Adrenal gland (tissue), 12 donors: Measurements from ENCODE around the gene RASAL1. TPM values are rescaled to one million over a fixed set of nuclear protein-coding genes. Genes with fewer than 3 reads are reported as not detected.

Experiments used
- DNase-seq, 7 donors: peaks; one replicate each; pipeline ENCODE4 v3.0.0-alpha.2; 2019 to 2020
- H3K27ac ChIP-seq, 5 donors: fragments of 200-600 bp; sonication (generic) in 4 of 5; 1 replicate in 3 of 5; 2 replicates in 2 of 5; pipeline versions ENCODE4 v1.5.1 to v1.8.0; 2016 to 2020; ENCODE audit warnings: mild to moderate bottlenecking in 1 of 5
- H3K27me3 ChIP-seq: fragments of 200-600 bp; 2 replicates; pipeline ENCODE4 v1.8.0; 2021
- H3K36me3 ChIP-seq, 2 donors: fragments of 200-600 bp; replicated peaks in 1 of 2; 1 replicate in 1 of 2; 2 replicates in 1 of 2; pipeline versions ENCODE4 v1.5.1 to v1.8.0; 2018 to 2022
- H3K4me1 ChIP-seq, 2 donors: fragments of 200-600 bp; replicated peaks in 1 of 2; 1 replicate in 1 of 2; 2 replicates in 1 of 2; pipeline versions ENCODE4 v1.5.1 to v1.8.0; 2018 to 2021
- H3K4me3 ChIP-seq, 4 donors: fragments of 200-600 bp; sonication (generic) in 3 of 4; one replicate each; pipeline ENCODE4 v1.5.1; 2016 to 2018
- H3K9me3 ChIP-seq, 3 donors: fragments of 200-600 bp; sonication (generic) in 1 of 3; replicated peaks in 1 of 3; 1 replicate in 2 of 3; 2 replicates in 1 of 3; pipeline versions ENCODE4 v1.5.1 to v1.8.0; 2016 to 2021
- POLR2A ChIP-seq, 2 donors: fragments of 450-650 bp; IDR thresholded peaks; one replicate each; pipeline ENCODE4 v1.6.1; 2017; ENCODE audit warnings: antibody characterized with exemption in 2 of 2, mild to moderate bottlenecking in 2 of 2, moderate library complexity in 1 of 2
- WGBS, 4 donors: extraction: QIAGEN DNeasy Blood & Tissue Kit in 2 of 4; methylation state at CpG; one replicate each; pipeline versions ENCODE4 v1.1.5 to v1.1.7; 2013 to 2017; 5-methylcytosine and 5-hydroxymethylcytosine counted together
- intact Hi-C, 2 donors: fragments of 100-400 bp; cut with DNase I; formaldehyde crosslinking; loops; one replicate each; pipeline versions ENCODE4 v1.14.1 to v1.15.0; 2022 to 2023
- polyA plus RNA-seq, 3 donors: library from polyadenylated mRNA; stranded (reverse); fragments of 200-250 nt in 2 of 3; fragments of 350-450 nt in 1 of 3; fragmentation: Illumina TruSeq in 1 of 3; extraction: RNeasy Lipid Tissue Mini Kit (QIAGEN cat#74804) in 1 of 3; gene quantifications; one replicate each; pipeline ENCODE4 v1.2.3, GENCODE V29; 2013 to 2014
- total RNA-seq, 9 donors: library from RNA; depleted of rRNA in 4 of 9; stranded (reverse); fragments of >200 nt in 4 of 9; fragments of 120-200 nt in 1 of 9; fragmentation: NEBNext Ultra II Directional in 1 of 9; extraction: Animal tissue kit (Norgen Biotek cat#: 25700) in 1 of 9; gene quantifications; one replicate each; pipeline versions ENCODE4 v1.1.0 to v1.2.4, GENCODE V29; 2013 to 2023
- TF ChIP-seq, protein P1 (sequence below), 6 experiments: fragments of 450-650 bp in 4 of 6; fragments of 200-600 bp in 2 of 6; sonication (generic) in 1 of 6; IDR thresholded peaks; 1 replicate in 5 of 6; 2 replicates in 1 of 6; pipeline versions ENCODE4 v1.5.1 to v1.8.0; 2016 to 2021; ENCODE audit warnings: antibody characterized with exemption in 6 of 6, mild to moderate bottlenecking in 2 of 6, moderate library complexity in 1 of 6
- donor health status: healthy with polysubstance abuse.
- donor health status: Bipolar disorder and iron deficiency.
- donor health status: DM: yes; HTN: yes; CAD: no.
- donor health status: DM: no; HTN: no; CAD: no.
- donor health status: DM: no; HTN: no; CAD: no.
- donor health status: DM: yes; HTN: yes; CAD: no.

Gene RASAL1
- total and polyA plus RNA-seq, 12 donors, result 22.6 to 90.4 (median 43.3) TPM

DNA sequence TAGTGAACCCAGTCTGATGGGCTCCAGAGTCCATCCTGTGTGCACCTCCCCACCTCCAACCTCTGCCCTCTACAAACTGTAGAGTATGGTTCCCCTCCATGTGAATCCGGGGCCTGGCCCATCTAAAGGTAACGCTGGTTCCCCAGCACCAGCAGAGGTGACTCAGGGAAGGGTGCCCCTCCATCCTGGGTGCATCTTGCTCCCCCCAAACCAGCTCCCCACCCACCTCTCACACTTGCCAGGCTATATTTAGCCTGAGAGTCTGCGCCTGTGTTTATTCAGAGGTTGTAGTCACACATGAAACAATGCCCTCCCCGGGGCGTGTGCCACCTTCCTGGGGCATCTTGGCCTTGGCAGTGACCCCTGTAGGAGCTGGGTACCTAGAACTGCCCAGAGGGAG lies 26.2 kb downstream of the RASAL1 start:
- Histone ChIP-seq H3K4me3 (no peak overlapping the region), H3K27ac (no peak overlapping the region), H3K27me3 (no peaks in the 10 kb centered on the region), H3K4me1 (no peaks in the 10 kb centered on the region), H3K36me3 (no peaks in the 10 kb centered on the region), H3K9me3 (no peaks in the 10 kb centered on the region)
- WGBS, 4 donors, result 81 to 89% (median 83%) methylated on average over 5 of the region's 5 CpGs
- intact Hi-C loops, result no loop called here
- no peak for TF ChIP-seq POLR2A (IDR thresholded peaks at IDR 0.05)
- TF ChIP-seq, protein P1, sequence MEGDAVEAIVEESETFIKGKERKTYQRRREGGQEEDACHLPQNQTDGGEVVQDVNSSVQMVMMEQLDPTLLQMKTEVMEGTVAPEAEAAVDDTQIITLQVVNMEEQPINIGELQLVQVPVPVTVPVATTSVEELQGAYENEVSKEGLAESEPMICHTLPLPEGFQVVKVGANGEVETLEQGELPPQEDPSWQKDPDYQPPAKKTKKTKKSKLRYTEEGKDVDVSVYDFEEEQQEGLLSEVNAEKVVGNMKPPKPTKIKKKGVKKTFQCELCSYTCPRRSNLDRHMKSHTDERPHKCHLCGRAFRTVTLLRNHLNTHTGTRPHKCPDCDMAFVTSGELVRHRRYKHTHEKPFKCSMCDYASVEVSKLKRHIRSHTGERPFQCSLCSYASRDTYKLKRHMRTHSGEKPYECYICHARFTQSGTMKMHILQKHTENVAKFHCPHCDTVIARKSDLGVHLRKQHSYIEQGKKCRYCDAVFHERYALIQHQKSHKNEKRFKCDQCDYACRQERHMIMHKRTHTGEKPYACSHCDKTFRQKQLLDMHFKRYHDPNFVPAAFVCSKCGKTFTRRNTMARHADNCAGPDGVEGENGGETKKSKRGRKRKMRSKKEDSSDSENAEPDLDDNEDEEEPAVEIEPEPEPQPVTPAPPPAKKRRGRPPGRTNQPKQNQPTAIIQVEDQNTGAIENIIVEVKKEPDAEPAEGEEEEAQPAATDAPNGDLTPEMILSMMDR (IDR thresholded peaks at IDR 0.05), result no peak
- no peak for DNase-seq

DNA sequence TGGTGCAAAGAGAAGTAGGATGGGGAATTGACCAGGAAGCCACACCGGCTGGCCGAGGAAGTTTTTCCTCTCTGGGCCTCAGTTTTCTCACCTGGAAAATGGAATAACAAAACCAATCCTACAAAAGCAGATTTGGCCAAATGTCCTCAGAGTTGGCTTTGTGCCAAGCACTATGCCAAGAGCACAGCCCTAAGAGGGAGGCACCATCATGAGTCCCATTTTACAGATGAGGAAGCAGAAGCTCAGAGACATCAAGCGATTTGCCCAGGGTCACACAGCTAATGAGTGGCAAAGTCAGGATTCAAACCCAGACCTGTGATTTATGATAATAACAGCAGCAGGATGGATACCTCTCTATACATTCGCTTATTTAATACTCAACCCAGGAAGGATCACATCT lies 27.3 kb downstream of the RASAL1 start:
- 85 to 93% (median 90%) methylated on average over 4 of the region's 4 CpGs for WGBS, 4 donors
- H3K4me1 ChIP-seq, result no peaks in the 10 kb centered on the region
- H3K36me3 ChIP-seq, result no peaks in the 10 kb centered on the region
- no peak for DNase-seq
- no peaks in the 10 kb centered on the region for H3K9me3 ChIP-seq
- H3K4me3 ChIP-seq, result no peak overlapping the region
- no peak overlapping the region for H3K27ac ChIP-seq
- no peaks in the 10 kb centered on the region for H3K27me3 ChIP-seq
- intact Hi-C loops, result no loop called here
- no peak for TF ChIP-seq POLR2A (IDR thresholded peaks at IDR 0.05)
- TF ChIP-seq, protein P1 (IDR thresholded peaks at IDR 0.05), result no peak

GRCh38 chr12:113106361-113106760 lies 29.2 kb downstream of the RASAL1 start:
- no peak for DNase-seq
- H3K27me3 ChIP-seq, result no peaks in the 10 kb centered on the region
- no peak overlapping the region for H3K4me3 ChIP-seq
- intact Hi-C loops, result no loop called here
- no peaks in the 10 kb centered on the region for H3K4me1 ChIP-seq
- no peaks in the 10 kb centered on the region for H3K9me3 ChIP-seq
- H3K27ac ChIP-seq, result no peak overlapping the region
- WGBS, 4 donors, result 74 to 79% (median 76%) methylated on average over 1 of the region's 1 CpG
- TF ChIP-seq, protein P1 (IDR thresholded peaks at IDR 0.05), result no peak
- no peaks in the 10 kb centered on the region for H3K36me3 ChIP-seq

GRCh38 chr12:113105606-113106271 lies 29.8 kb downstream of the RASAL1 start:
- no peaks in the 10 kb centered on the region for H3K27me3 ChIP-seq
- H3K9me3 ChIP-seq, result no peaks in the 10 kb centered on the region
- H3K27ac ChIP-seq, result no peak overlapping the region
- intact Hi-C loops, result no loop called here
- no peaks in the 10 kb centered on the region for H3K4me1 ChIP-seq
- WGBS, 4 donors, result 87 to 100% (median 91%) methylated on average over 1 to 15 of the region's 15 CpGs
- H3K4me3 ChIP-seq, result no peak overlapping the region
- TF ChIP-seq, protein P1 (IDR thresholded peaks at IDR 0.05), result no peak
- no peak for TF ChIP-seq POLR2A (IDR thresholded peaks at IDR 0.05)
- no peaks in the 10 kb centered on the region for H3K36me3 ChIP-seq
- no peak for DNase-seq
